HUES64 (cell line): ENCODE data around the gene RNASE8.

Experiments
- H3K27ac ChIP-seq: 2 replicates; pipeline ENCODE4 v1.7.0; 2013; ENCODE audit warnings: low read depth, low read length, inconsistent platforms
- H3K27me3 ChIP-seq: 2 replicates; pipeline ENCODE4 v1.6.1; 2013; ENCODE audit warnings: mild to moderate bottlenecking, low read length; ENCODE audit not compliant: insufficient read depth
- H3K36me3 ChIP-seq: 2 replicates; pipeline ENCODE4 v1.6.1; 2013; ENCODE audit warnings: mild to moderate bottlenecking, low read length; ENCODE audit not compliant: insufficient read depth
- H3K4me1 ChIP-seq: 2 replicates; pipeline ENCODE4 v1.6.1; 2013; ENCODE audit warnings: mild to moderate bottlenecking, low read length, moderate library complexity; ENCODE audit not compliant: insufficient read depth
- H3K4me3 ChIP-seq: 2 replicates; pipeline ENCODE4 v1.5.1; 2013; ENCODE audit warnings: mild to moderate bottlenecking, low read length, moderate library complexity
- H3K9ac ChIP-seq: 2 replicates; pipeline ENCODE4 v1.6.1; 2013; ENCODE audit warnings: mild to moderate bottlenecking, low read depth, low read length
- H3K9me3 ChIP-seq: 2 replicates; pipeline ENCODE4 v1.6.1; 2013; ENCODE audit warnings: low read depth, low read length; ENCODE audit not compliant: insufficient read depth
- WGBS: fragments of 150-250, 120-280 bp; methylation state at CpG from one replicate; pipeline ENCODE4 v1.1.7; 2013; ENCODE audit warnings: missing lambda C conversion rate; 5-methylcytosine and 5-hydroxymethylcytosine counted together

Gene RNASE8

DNA sequence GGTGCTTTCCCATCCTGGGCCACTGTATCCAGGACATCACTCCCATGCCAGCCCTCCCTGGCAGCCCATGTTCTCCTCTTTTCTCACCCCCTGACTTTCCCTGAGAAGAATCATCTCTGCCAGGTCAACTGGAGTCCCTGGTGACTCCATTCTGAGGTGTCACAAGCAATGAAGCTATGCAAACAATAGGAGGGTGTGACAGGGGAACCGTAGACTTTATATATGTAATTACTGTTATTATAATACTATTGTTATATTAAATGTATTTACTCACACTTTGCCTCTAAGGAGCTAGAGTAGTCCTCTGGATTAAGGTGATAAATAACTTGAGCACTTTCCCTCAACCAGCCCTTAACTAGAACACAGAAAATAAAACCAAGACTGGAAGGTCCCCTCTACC is 31.6 kb downstream of the RNASE8 start:
- Histone ChIP-seq H3K4me1 (peaks cover 15% of the 10 kb centered on the region), H3K27me3 (no peaks in the 10 kb centered on the region), H3K27ac (no peak overlapping the region), H3K9me3 (no peaks in the 10 kb centered on the region), H3K4me3 (no peak overlapping the region), H3K9ac (no peak overlapping the region), H3K36me3 (peaks cover 84% of the 10 kb centered on the region)
- no CpG with 5 or more reads among the region's 1 CpG for WGBS

DNA sequence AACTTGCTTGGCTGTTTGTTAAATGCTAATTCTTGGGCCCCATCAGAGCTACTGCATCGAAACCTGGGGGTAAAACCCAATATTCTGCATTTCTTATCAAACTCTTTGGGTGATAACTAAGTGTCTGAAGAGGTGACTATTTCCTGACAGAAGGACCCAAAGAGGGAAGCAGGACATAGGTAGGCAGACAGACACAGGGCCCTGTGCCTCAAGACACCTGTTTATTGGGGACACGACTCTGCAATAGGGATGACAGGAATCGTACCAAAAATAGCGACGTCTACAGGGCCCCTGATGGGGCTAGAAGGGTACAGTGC is 32.2 kb downstream of the RNASE8 start:
- no peak overlapping the region for H3K27ac ChIP-seq

DNA sequence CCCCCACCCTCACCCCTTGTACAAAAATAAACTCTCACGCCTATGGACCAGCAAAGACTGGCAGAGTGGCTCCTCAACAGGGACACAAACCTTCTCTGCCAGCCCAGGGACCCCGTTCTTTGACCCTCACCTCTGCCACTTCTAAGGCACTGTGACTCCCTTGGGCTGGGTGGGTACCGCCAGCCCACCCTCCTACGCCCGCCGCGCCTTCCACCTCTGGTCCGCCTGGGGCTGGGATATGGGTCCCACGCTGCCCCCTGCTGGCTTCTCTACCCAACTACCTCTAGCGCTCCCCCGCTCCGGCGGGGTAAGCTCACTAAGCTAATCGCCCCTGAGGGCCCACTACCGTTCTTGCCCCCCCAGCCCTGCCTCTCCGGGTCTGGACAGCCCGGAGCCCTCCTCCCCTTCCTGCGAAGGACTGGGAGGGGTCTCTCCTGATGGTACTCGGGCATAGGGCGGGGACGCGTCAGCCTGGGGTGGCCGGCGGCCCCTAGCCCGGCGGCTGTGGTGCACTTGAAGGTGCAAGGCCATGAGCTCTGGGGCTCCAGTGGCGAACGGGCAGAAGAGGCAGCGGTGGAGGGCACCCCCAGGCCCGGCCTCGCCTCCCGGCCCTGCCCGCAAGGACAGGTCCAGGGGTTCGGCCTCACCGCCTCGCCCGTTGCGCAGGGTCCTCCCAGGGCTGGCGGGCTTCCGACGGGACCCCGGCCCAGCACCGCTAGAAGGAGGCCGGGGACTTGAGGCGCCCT is 32.7 kb downstream of the RNASE8 start:
- no peaks in the 10 kb centered on the region for H3K9me3 ChIP-seq
- H3K27me3 ChIP-seq = no peaks in the 10 kb centered on the region
- no peak overlapping the region for H3K9ac ChIP-seq
- H3K4me3 ChIP-seq = no peak overlapping the region
- peaks cover 73% of the 10 kb centered on the region for H3K36me3 ChIP-seq
- H3K27ac ChIP-seq = peak overlapping the region; percentile 46; the same call in 1 of the 2 replicates
- 86% methylated on average over 45 of the region's 45 CpGs for WGBS
- H3K4me1 ChIP-seq = peaks cover 22% of the 10 kb centered on the region

More for the DNA sequence above, 32.2 kb downstream of the RNASE8 start:
- Histone ChIP-seq H3K4me1 (peaks cover 17% of the 10 kb centered on the region), H3K27me3 (no peaks in the 10 kb centered on the region), H3K36me3 (peaks cover 78% of the 10 kb centered on the region), H3K4me3 (no peak overlapping the region), H3K9ac (no peak overlapping the region), H3K9me3 (no peaks in the 10 kb centered on the region)
- WGBS = 92% methylated on average over 5 of the region's 5 CpGs

DNA sequence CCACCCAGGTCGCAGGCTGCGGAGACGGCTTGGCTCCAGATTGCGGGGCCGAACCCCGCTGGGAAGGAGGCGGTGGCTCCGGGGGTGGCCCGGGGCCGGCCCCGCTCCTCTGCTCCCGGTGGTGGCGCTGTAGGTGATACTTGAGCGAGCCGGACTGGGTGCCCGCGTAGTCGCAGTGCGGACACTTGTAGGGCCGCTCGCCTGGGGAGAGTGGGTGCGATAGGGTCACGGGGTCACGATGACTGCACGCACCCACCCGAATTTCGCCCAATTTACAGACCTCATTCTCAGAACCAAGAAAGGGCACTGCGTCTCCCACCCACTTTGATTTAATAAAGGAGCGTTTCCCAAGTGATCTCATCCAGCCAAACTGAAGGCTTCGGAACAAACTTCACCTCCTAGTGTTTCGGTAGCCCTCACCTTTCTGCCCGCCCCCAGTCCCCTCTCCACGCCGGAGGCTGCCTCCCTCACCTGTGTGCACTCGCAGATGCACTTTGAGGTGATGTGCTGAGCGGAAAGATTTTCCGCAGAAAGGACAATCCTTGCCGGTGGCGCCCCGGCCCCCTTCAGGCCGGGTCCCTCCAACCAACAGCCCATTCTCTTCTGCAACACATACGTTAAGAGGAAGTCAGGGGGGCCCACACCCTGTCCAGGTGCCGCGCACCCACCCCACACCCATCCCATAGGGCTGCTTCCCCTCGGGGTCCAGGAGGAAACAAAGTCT is 33.5 kb downstream of the RNASE8 start:
- Histone ChIP-seq H3K9ac (no peak overlapping the region), H3K9me3 (no peaks in the 10 kb centered on the region), H3K36me3 (peaks cover 65% of the 10 kb centered on the region), H3K27ac (peak overlapping the region; percentile 46; the same call in 1 of the 2 replicates), H3K4me3 (no peak overlapping the region), H3K27me3 (no peaks in the 10 kb centered on the region), H3K4me1 (peaks cover 28% of the 10 kb centered on the region)
- 96% methylated on average over 45 of the region's 45 CpGs for WGBS

DNA sequence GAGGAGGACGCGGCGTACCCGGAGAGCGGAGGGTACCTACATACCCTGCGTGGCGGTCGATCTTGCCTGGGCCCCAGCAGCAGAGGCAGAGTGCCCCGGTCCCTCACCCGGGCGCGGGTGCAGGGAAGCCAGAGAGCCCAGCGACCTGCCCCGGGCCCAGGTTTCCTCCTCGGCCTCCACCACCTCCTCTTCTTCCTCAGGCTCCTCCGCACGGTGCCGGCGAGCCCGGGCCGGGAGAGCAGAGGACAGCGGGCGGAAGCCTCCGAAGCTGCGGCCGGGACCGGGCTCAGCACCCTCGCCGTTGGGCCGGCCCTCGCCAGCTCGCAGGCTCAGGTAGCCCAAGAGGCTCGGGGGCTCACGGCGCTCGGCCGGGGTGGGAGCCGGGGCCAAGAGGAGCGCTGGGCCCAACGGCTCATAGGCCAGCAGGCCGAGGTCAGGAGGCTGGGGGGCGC is 34.2 kb downstream of the RNASE8 start:
- H3K4me3 ChIP-seq = no peak overlapping the region
- no peaks in the 10 kb centered on the region for H3K27me3 ChIP-seq
- peak overlapping the region; percentile 37; the same call in 1 of the 2 replicates for H3K27ac ChIP-seq
- peaks cover 34% of the 10 kb centered on the region for H3K4me1 ChIP-seq
- peaks cover 58% of the 10 kb centered on the region for H3K36me3 ChIP-seq
- WGBS = 95% methylated on average over 42 of the region's 42 CpGs
- no peaks in the 10 kb centered on the region for H3K9me3 ChIP-seq
- 0 out of 2 replicates have a peak overlapping the region, but pooled peaks have one; percentile 8 for H3K9ac ChIP-seq

DNA sequence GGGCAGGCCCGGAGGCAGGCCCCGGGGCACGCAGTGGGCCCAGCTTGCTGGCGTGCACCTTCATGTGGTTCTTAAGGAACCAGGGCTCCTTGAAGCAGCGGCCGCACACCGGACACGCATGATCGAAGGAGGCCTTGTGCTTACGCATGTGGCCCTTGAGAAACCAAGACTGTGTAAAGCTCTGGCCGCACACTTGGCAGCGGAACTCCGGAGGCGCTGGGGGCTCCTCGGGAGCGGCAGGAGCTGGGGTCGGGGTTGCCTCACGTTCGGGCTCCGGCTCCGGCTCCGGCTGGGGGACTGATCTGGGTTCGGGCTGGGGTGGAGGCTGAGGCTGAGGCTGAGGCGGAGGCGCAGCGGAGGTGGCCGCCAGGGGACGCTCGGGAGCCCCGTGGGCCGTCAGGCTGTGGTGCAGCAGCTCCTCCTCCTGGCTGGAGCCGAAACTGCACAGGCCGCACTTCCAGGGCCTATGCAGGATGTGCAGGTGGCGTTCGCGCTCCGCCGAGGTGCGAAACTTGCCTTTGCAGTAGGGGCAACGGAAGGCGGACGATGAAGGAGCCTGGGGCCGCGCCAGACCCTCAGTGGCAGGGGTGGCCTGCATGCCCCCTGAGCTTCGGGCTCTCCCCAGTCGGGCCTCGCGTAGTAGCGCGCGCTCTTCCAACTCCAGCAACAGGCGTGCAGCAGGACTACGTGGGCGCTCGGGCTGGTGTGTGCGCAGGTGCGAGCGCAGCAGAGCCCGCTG is 34.8 kb downstream of the RNASE8 start:
- Histone ChIP-seq H3K9me3 (no peaks in the 10 kb centered on the region), H3K4me1 (peaks cover 38% of the 10 kb centered on the region), H3K9ac (peak overlapping the region; percentile 8; the same call in 1 of the 2 replicates), H3K4me3 (no peak overlapping the region), H3K36me3 (peaks cover 55% of the 10 kb centered on the region), H3K27ac (peak overlapping the region; percentile 37; the same call in 1 of the 2 replicates), H3K27me3 (no peaks in the 10 kb centered on the region)
- WGBS = 70% methylated on average over 59 of the region's 59 CpGs

DNA sequence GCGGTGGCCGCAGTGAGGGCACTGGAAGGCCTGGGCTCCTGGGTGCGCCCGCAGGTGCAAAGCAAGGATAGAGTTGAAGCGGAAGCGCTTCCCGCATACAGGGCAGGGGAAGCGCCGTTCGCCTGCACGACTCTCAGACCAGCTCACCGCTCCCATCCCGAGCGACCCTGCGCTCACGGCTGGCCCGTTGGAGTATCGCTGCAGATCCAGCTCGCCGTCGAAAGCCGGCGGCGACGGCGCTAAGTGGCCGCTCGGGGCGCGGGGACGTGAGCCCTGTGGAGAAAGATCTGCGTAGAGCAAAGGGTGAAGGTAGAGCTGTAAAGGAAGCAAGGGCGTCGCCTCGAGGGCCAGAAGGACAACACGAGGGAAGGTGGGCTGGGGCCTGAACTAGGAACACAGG is 35.4 kb downstream of the RNASE8 start:
- WGBS = 86% methylated on average over 36 of the region's 36 CpGs
- Histone ChIP-seq H3K27me3 (no peaks in the 10 kb centered on the region), H3K27ac (0 out of 2 replicates have a peak overlapping the region, but pooled peaks have one; percentile 3), H3K9me3 (no peaks in the 10 kb centered on the region), H3K4me3 (no peak overlapping the region; the same call in 1 of the 2 replicates), H3K36me3 (peaks cover 54% of the 10 kb centered on the region), H3K4me1 (peaks cover 38% of the 10 kb centered on the region), H3K9ac (no peak overlapping the region; the same call in 1 of the 2 replicates)

DNA sequence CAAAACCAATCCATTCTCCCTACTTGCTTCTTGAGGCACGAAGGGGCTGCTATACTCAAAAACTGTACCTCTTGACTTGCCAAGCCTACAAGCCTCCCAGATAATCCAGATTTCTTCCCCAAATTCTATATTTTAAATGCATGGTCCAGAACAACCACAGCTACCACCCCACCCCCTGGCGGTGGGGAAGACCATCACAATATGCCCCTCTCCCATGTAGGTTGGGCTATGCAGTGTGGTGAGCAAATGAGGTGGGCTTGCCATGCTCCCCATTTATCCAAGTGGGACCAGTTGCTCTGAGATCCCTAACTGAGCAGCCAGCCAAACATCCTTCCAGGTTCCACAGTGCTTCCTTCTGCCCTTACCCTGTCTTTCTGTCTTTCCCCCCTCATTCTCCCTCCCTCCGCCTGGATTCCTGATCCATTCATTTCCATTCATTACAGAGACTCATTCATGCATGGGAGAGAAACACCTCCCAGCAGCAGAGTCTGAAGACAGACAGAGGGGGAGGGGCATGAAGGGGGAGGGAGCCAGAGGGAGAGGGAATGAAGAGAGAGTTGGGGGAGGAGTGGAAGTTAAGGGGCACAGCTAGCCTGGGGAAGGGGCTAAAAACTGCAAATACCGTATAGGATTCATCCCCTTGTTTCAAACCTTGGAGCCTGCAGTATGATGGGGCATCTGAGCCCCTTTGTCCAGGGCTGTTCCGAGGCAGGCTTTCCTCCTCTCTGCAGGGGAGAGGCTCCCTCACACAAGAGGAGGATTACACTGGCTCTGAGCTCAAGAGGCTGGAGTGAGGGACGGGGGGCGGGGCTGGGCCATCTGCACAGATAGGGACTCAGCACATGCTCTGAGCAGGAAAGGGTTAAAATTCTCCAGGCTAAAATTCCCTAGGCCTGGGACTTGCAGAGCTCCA is 36.4 kb downstream of the RNASE8 start:
- peak overlapping the region; percentile 74 for H3K9ac ChIP-seq
- H3K27ac ChIP-seq = peak overlapping the region; percentile 92
- no peaks in the 10 kb centered on the region for H3K9me3 ChIP-seq
- H3K27me3 ChIP-seq = no peaks in the 10 kb centered on the region
- H3K4me1 ChIP-seq = peaks cover 40% of the 10 kb centered on the region
- peaks cover 44% of the 10 kb centered on the region for H3K36me3 ChIP-seq
- 10% methylated on average over 6 of the region's 7 CpGs for WGBS
- peak overlapping the region; percentile 55 for H3K4me3 ChIP-seq

DNA sequence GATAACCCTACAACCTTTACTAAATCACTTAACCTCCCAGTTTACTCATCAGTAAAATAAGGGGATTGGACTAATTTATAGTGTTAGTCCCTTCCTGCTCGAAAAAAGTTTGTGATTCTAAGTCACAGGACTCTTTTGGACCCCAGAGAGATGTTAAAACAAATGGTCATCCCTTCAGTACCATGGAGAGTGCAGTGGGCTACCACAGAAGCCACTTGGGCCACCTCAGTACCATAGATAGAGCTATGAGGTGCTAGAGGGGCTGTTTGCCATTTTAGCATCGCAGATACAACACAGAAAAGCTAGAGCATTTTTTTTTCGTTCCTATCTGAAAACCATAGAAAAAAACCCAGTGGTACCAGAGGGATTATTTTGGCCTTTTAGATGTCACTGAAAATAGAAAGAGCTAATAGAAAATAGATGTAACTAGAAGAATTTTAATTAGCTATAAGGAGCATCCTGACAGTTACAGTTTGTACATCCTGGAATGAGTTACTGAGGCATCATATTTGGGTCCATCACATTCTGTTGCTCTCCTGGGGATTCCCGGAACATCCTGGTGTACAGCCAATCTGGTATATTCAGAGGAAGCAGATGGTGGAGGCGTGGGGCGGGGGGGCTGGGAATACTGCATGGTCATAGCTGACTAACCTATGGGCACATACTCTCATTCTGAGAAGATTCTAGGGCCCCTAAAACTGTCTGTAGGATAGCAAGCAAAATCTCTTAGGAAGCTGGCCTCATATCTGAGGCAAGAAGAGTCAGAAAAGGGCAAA is 38.0 kb downstream of the RNASE8 start:
- peak overlapping the region; percentile 56; the same call in 1 of the 2 replicates for H3K27ac ChIP-seq
- H3K36me3 ChIP-seq = peaks cover 28% of the 10 kb centered on the region
- peaks cover 49% of the 10 kb centered on the region for H3K4me1 ChIP-seq
- WGBS = 90% methylated on average over 6 of the region's 6 CpGs
- peak overlapping the region; percentile 72 for H3K4me3 ChIP-seq
- no peak overlapping the region for H3K9ac ChIP-seq
- no peaks in the 10 kb centered on the region for H3K9me3 ChIP-seq
- no peaks in the 10 kb centered on the region for H3K27me3 ChIP-seq

DNA sequence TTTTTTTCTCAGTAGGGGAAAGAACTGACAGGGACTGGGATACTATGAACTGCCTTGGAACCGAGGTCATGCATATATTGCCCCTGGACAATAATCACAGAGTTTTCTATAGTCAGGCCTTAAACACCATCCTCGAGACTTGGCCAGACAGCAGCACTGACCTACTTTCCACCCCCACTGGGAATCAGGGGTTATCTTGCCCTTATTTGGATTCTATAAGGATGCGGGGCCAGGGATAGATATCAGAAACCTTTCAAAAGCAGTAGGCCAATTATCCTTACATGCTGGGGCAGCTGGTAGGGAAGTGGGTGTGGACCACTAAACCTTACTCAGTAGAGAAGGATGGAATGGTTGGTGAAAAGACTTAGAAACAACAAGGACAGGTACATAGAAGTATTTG is 38.8 kb downstream of the RNASE8 start:
- Histone ChIP-seq H3K27me3 (no peaks in the 10 kb centered on the region), H3K9ac (no peak overlapping the region), H3K4me3 (peak overlapping the region; percentile 72), H3K36me3 (peaks cover 19% of the 10 kb centered on the region), H3K4me1 (peaks cover 50% of the 10 kb centered on the region), H3K9me3 (no peaks in the 10 kb centered on the region), H3K27ac (peak overlapping the region; percentile 41; the same call in 1 of the 2 replicates)
- 88% methylated on average over 3 of the region's 3 CpGs for WGBS
